Calu3 (cell line): Measurements from ENCODE around the gene TCFL5. TPM values are rescaled to one million over a fixed set of nuclear protein-coding genes. Genes with fewer than 3 reads are reported as not detected.

Experiments used
- BruUV-seq: library from RNA; stranded (reverse); fragments of 400-500 nt; replicated peaks from 2 replicates; lab custom pipeline; 2021; lab: Mats Ljungman, UMichigan
- CTCF ChIA-PET: fragments of 300-600 bp; sonication (Branson Sonifier 250); formaldehyde crosslinking; loops from one replicate; lab custom pipeline; 2022; ENCODE audit warnings: antibody characterized with exemption; lab: Charles Lee
- DNase-seq: peaks from one replicate; pipeline ENCODE4 v3.0.0; 2022
- H3K27ac Mint-ChIP-seq: one replicate; pipeline ENCODE4 v1.8.0; 2022; ENCODE audit warnings: mixed read lengths; ENCODE audit not compliant: unreplicated experiment
- H3K27me3 Mint-ChIP-seq: one replicate; pipeline ENCODE4 v1.8.0; 2022; ENCODE audit warnings: mixed read lengths; ENCODE audit not compliant: unreplicated experiment
- H3K36me3 Mint-ChIP-seq: one replicate; pipeline ENCODE4 v1.8.0; 2022; ENCODE audit warnings: mild to moderate bottlenecking, moderate library complexity, mixed read lengths; ENCODE audit not compliant: insufficient read depth, unreplicated experiment
- H3K4me1 Mint-ChIP-seq: one replicate; pipeline ENCODE4 v1.8.0; 2022; ENCODE audit warnings: mild to moderate bottlenecking, low read depth, mixed read lengths; ENCODE audit not compliant: unreplicated experiment
- H3K4me3 Mint-ChIP-seq: one replicate; pipeline ENCODE4 v1.8.0; 2022; ENCODE audit warnings: mild to moderate bottlenecking, low read depth, moderate library complexity, mixed read lengths; ENCODE audit not compliant: unreplicated experiment
- H3K9me3 Mint-ChIP-seq: one replicate; pipeline ENCODE4 v1.8.0; 2022; ENCODE audit warnings: low read depth, mixed read lengths; ENCODE audit not compliant: unreplicated experiment
- intact Hi-C: fragments of 100-400 bp; cut with micrococcal nuclease; formaldehyde crosslinking; loops from one replicate; pipeline ENCODE4 v1.10.0; 2022; ENCODE audit not compliant: unreplicated experiment
- total RNA-seq: library from RNA; stranded (reverse); gene quantifications from 2 replicates; pipeline ENCODE4 v1.2.3, GENCODE V29; 2022
- TF ChIP-seq, protein P1 (sequence below): fragments of 200-600 bp; IDR thresholded peaks from one replicate; pipeline ENCODE4 v1.8.0; 2022; ENCODE audit warnings: antibody characterized with exemption; ENCODE audit not compliant: unreplicated experiment

TCFL5 gene
- total RNA-seq, 1 experiment from 2014 or later = 22.3 TPM

DNA sequence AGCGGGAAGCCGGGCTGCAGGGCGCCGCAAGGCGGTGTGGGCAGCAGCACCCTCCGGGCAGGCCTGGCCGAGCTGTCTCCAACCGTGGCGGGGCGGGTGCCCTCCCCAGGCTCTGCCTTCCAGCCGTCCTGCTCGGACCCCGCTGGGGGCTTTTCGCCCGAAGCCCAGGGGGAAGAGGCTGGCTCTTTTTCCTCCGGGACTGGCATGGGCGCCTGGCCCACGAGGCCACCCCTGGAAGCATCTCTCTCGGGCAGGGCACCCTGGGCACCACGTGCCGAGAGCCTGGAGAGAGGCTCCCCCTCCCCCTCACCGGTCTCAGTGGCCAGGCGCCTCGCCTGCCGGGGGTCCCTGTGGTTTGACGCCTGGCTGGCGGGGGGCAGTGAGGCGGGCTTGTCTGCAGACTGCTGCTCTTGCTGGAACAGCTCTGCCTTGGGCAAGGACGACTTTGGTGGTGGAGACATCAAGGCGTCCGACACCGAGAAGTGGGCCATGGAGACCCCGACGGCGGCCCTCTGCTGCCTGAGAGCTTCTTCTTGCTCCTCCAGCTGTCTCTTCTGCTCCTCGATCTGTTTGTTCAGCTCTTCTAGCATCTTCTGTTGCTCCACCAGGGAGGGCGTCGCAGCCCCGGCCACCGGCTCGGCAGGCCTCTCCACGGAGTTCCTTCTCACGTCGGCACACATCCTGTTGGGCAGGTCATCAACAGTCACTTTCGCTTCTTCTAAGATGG, 19.5 kb upstream of the TCFL5 start:
- TF ChIP-seq, protein P1, sequence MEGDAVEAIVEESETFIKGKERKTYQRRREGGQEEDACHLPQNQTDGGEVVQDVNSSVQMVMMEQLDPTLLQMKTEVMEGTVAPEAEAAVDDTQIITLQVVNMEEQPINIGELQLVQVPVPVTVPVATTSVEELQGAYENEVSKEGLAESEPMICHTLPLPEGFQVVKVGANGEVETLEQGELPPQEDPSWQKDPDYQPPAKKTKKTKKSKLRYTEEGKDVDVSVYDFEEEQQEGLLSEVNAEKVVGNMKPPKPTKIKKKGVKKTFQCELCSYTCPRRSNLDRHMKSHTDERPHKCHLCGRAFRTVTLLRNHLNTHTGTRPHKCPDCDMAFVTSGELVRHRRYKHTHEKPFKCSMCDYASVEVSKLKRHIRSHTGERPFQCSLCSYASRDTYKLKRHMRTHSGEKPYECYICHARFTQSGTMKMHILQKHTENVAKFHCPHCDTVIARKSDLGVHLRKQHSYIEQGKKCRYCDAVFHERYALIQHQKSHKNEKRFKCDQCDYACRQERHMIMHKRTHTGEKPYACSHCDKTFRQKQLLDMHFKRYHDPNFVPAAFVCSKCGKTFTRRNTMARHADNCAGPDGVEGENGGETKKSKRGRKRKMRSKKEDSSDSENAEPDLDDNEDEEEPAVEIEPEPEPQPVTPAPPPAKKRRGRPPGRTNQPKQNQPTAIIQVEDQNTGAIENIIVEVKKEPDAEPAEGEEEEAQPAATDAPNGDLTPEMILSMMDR = no peak
- Mint-ChIP-seq H3K27me3 (no peaks in the 10 kb centered on the region), H3K9me3 (no peaks in the 10 kb centered on the region), H3K36me3 (peaks cover 54% of the 10 kb centered on the region), H3K4me1 (no peaks in the 10 kb centered on the region), H3K27ac (no peak overlapping the region), H3K4me3 (no peak overlapping the region)
- no peak for DNase-seq
- BruUV-seq = no TSS peak
- CTCF ChIA-PET = no interaction called here
- intact Hi-C loops = no loop called here

DNA sequence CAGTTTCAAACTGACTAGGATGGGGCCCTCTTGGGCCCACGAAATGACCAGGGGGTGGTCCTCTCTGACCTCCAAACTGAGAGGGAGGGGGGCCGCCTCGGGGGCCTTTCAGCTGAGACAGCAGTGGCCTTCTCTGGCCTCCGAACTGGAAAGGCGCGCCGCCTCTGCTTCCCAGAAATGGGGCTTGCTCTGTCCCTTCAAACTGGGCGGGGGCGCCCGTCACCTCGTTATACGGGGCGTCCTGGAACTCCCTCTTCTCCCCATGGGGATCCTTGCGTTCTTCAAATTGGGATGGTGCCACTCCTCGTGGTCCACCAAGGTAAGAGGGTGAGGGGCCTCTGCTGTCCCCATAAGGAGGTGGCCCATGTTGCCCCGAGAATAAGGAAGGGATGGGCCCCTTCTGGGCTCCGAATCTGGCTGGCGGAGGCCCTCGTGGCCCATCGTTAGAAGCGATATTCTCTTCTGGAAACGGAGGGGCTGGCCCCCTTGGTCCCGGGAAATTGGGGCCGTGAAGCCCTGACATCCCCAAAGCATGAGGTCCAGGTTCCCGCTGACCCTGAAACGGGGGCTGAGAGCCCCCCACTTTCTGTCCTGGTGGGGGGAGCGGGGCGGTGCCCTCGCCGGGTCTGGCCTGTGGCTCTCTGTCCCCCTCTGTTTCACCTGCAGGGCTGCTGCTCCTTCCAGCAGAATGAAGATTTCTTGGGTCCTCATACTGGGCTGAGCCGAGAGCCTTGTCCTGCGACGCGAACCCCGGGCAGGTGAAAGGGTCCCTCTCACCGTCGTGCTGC, 18.7 kb upstream of the TCFL5 start:
- no peak for DNase-seq
- TF ChIP-seq, protein P1 = no peak
- Mint-ChIP-seq H3K27ac (no peak overlapping the region), H3K4me1 (no peaks in the 10 kb centered on the region), H3K27me3 (no peaks in the 10 kb centered on the region), H3K36me3 (peaks cover 57% of the 10 kb centered on the region), H3K9me3 (no peaks in the 10 kb centered on the region), H3K4me3 (no peak overlapping the region)
- CTCF ChIA-PET = no interaction called here
- intact Hi-C loops = no loop called here
- no TSS peak for BruUV-seq

DNA sequence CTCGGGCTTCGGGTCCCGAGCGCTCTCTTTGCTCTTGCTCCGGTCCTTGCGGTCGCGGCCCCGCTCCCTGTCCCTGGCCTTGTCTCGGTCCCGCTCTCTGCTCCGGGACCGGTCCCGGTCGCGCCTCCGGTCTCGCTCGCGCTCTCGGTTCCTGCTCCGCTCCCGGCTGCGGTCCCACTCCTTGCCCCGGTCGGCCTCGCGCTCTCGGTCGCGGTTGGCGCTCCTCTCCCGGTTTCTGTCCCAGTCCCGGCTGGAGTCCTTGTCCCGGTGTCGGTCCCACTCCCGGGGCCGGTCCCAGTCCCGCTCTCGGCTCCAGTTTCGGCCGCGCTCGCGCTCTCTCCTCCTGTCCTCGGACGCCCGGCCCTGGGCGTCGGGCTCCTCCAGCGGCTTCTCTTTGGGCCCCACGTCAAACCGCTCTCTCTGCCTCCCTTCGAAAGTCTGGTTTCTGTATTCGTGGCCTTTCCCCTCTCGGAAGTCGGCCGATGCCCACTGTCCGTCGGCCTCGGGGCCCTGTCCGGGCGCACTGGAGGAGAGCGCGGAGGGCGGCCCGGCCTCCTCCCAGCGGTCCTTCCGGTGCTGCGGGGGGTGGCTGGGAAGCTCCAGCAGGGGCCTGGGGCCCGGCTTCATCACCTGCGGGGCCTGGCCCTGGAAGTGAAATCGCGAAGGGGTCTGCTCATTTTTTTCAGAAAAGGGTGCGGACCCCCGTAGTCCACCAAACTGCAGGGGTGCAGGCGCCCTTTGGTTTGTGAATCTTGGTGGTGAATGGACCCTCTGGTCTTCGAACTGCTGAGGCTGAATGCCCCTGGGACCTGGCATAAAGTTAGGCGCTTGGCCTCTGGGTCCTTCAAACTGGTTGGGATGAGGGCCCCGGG, 17.9 kb upstream of the TCFL5 start:
- H3K4me3 Mint-ChIP-seq = no peak overlapping the region
- TF ChIP-seq, protein P1 = no peak
- H3K27ac Mint-ChIP-seq = no peak overlapping the region
- no peak for DNase-seq
- CTCF ChIA-PET = no interaction called here
- intact Hi-C loops = no loop called here
- peaks cover 58% of the 10 kb centered on the region for H3K36me3 Mint-ChIP-seq
- no TSS peak for BruUV-seq
- peaks cover 6% of the 10 kb centered on the region for H3K4me1 Mint-ChIP-seq
- no peaks in the 10 kb centered on the region for H3K9me3 Mint-ChIP-seq
- no peaks in the 10 kb centered on the region for H3K27me3 Mint-ChIP-seq

DNA sequence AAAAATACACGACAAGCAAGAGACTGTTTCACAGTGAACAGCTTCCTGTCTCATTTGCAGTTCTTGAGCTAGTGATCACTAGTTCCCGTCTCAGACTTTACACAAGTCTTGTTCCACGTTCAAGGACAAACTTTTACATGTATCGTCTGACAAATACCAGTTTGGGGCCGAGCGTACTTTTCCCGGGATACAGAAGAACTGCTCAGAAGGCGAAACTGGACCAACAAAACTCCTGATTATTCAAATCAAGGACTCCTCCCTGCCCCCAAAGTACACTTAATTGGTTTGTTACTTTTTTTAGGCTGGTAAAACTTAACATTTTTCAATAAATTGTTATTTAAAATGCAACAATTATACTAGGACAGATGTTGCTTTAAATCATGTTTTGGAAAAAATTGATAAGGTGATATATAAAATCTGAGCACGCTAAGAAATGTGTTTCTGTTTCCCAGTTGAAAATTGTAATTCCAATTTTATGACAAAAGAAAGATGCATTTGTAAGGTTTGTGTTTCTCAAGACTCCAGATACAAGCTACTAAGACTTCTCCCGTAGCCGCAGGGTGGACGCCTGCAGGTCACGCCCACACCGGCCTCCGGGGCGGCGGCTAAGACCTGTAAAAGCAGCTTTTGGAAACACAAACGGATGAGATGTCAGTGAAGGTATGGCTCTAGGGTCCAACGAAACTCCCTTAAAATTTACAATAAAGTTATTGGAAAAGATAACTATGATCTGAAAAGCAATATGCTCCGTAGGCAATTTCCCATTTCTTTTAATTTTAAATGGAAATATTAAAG, 16.8 kb upstream of the TCFL5 start:
- Mint-ChIP-seq H3K27ac (no peak overlapping the region), H3K4me3 (no peak overlapping the region), H3K4me1 (peaks cover 17% of the 10 kb centered on the region), H3K27me3 (no peaks in the 10 kb centered on the region), H3K9me3 (no peaks in the 10 kb centered on the region), H3K36me3 (peaks cover 66% of the 10 kb centered on the region)
- BruUV-seq = TSS peak; percentile 14
- CTCF ChIA-PET = no interaction called here
- intact Hi-C loops = no loop called here
- DNase-seq = no peak
- TF ChIP-seq, protein P1 = no peak
